Bronchial epithelial cell (primary cell): Measurements from ENCODE around the gene IMP4. TPM values are rescaled to one million over a fixed set of nuclear protein-coding genes. Genes with fewer than 3 reads are reported as not detected.

Source experiments
- DNase-seq: peaks from one replicate; pipeline ENCODE4 v3.0.0-alpha.2; 2010; ENCODE audit warnings: low read depth
- FAIRE-seq: peaks from 2 replicates; lab custom pipeline; 2011; peaks lifted over from hg19 to GRCh38; lab: Jason Lieb, UNC
- H3K27me3 ChIP-seq: 2 replicates; pipeline ENCODE4 v1.5.1; 2011; ENCODE audit warnings: low read length; ENCODE audit not compliant: control insufficient read depth, insufficient read depth
- H3K36me3 ChIP-seq: 2 replicates; pipeline ENCODE4 v1.5.1; 2011; ENCODE audit warnings: low read length; ENCODE audit not compliant: control insufficient read depth, insufficient read depth
- H3K4me3 ChIP-seq: 2 replicates; pipeline ENCODE4 v1.5.1; 2011; ENCODE audit warnings: mild to moderate bottlenecking, low read depth, low read length, control low read depth
- total RNA-seq: library from RNA; depleted of rRNA; stranded (reverse); fragments of >200 nt; gene quantifications from 2 replicates; pipeline ENCODE4 v1.2.1, GENCODE V29; 2014
- TF ChIP-seq, protein P1 (sequence below): IDR thresholded peaks from 2 replicates; pipeline ENCODE4 v1.5.1; 2011; ENCODE audit warnings: mild to moderate bottlenecking, moderate library complexity, low read length, control low read depth, inconsistent platforms; ENCODE audit not compliant: insufficient read depth, severe bottlenecking

The IMP4 gene
- total RNA-seq, 1 donor from 2014 or later, result 173 TPM

DNA sequence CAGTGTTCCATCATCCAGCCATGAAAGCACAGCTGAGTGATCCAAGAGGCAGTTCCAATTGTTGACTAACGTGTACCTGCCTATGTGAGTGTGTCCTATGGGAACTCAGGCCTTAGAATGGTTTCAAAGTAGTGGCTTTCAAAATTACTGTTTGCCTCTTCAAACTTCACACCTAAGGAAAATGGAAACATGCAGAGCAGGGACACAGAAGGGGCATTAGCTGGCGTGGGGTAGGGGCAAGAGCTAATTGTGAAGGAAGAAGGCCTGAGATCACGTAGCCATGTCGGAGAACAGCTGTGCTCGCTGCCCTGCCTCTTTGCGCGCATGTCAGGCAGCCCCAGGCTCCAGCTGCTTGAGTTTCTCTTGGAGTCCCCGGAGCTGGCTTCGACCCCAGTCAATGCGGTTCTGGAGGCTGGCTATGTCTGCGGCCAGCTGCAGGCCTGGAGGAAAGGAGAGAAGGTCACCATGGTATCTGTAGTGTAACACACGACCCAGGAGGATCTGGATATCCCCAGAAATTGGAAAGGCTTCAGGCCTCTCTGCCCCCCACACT is 3.8 kb upstream of the IMP4 start:
- Histone ChIP-seq H3K27me3 (no peaks in the 10 kb centered on the region), H3K4me3 (no peak overlapping the region), H3K36me3 (no peaks in the 10 kb centered on the region)
- TF ChIP-seq, protein P1, sequence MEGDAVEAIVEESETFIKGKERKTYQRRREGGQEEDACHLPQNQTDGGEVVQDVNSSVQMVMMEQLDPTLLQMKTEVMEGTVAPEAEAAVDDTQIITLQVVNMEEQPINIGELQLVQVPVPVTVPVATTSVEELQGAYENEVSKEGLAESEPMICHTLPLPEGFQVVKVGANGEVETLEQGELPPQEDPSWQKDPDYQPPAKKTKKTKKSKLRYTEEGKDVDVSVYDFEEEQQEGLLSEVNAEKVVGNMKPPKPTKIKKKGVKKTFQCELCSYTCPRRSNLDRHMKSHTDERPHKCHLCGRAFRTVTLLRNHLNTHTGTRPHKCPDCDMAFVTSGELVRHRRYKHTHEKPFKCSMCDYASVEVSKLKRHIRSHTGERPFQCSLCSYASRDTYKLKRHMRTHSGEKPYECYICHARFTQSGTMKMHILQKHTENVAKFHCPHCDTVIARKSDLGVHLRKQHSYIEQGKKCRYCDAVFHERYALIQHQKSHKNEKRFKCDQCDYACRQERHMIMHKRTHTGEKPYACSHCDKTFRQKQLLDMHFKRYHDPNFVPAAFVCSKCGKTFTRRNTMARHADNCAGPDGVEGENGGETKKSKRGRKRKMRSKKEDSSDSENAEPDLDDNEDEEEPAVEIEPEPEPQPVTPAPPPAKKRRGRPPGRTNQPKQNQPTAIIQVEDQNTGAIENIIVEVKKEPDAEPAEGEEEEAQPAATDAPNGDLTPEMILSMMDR, result no peak
- DNase-seq, result no peak
- FAIRE-seq, result no peak

DNA sequence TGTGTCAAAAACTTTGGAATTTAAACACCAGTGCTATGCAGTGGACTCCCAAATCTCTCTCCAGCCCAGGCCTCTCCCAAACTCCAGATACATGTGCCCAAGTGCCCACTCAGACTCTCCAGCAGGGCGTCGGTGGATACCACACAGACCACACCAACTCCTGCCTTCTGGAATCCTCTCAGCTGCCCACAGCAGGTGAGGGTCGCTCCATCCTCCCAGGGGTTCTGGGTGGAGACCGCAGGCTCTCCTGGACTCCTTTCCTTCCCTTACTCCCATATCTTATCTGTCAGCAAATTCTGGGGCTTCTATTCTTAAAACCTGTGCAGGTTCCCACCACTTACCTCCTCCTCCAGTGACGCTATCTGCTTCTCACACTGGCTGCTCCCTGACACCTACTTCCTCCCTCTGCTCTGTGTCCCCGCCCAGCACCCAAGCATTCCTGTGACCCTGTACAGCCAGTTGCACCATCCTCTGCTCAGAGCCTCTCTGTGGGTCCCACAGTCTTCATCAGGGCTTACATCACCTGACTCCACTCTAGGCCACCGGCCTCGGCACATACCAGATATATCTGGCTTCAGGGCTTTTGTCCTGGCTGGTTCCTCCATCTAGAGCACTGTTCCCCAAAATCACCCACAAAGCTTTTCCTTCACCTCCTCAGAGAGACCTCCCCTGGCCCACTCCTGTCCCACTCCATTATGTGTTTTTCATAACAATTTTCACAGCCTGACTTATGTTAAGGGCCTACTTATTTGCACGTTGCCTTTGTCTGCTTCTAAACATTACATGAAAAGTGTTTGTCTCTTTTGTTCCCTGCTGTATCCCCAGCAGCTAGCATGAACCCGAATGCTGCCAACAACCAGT is 2.6 kb upstream of the IMP4 start:
- no peaks in the 10 kb centered on the region for H3K27me3 ChIP-seq
- no peak for DNase-seq
- no peak for FAIRE-seq
- peaks cover 4% of the 10 kb centered on the region for H3K36me3 ChIP-seq
- TF ChIP-seq, protein P1, result no peak
- H3K4me3 ChIP-seq, result no peak overlapping the region

DNA sequence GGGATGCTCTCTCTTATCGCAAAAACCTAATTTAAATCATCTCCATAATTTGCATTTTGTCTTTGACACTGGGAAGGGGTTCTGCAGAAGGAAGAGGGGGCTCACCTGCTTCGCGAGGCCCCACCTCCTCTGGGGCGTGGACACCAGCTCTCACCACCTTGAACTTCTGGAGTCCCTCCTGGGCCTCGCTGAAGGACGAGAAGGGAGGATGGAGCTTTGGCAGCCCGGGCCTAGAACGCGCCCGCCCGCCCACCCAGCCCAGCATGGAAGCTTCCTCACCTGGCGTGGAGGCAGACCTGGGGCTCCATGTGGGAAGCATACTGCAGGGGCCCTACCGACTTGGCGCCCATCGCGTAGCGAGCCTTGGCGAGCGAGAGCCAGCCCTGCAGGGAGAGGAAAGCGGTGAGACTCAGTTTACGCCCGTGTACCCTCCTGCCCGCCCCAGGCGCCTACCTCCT is 1.1 kb upstream of the IMP4 start:
- peak; percentile 7 for DNase-seq
- TF ChIP-seq, protein P1, result no peak

DNA sequence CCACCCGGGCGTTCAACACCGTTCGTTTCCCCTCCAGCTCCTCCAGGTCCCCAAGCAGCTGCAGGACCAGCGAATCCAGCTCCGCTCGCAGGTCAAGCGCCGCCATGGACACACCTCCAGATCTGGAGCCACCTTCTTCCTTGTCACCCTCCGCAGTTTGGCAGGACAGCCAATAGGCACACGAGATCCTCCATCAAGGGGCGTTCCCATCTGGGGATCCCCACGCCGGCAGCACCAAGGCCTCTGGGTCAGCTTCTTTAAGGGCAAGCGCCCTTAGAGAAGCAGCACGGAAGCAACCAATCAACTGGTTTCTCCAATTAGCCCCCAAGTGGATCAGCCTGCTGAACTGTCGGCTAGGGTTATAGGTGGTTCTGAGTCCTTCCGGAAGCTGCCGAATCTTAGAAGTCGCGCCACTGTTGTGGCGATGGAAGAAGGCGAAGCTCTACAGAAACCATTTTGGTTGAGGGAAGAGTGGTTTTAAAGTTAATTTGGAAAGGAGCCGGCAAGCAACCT is 621 bp upstream of the IMP4 start:
- Histone ChIP-seq H3K4me3 (peak overlapping the region; percentile 84), H3K27me3 (no peaks in the 10 kb centered on the region), H3K36me3 (peaks cover 18% of the 10 kb centered on the region)
- TF ChIP-seq, protein P1, result no peak
- no peak for FAIRE-seq
- DNase-seq, result peak; percentile 93

More for the DNA sequence above, 1.1 kb upstream of the IMP4 start:
- FAIRE-seq, result no peak
- Histone ChIP-seq H3K4me3 (peak overlapping the region; percentile 84), H3K36me3 (peaks cover 18% of the 10 kb centered on the region), H3K27me3 (no peaks in the 10 kb centered on the region)

DNA sequence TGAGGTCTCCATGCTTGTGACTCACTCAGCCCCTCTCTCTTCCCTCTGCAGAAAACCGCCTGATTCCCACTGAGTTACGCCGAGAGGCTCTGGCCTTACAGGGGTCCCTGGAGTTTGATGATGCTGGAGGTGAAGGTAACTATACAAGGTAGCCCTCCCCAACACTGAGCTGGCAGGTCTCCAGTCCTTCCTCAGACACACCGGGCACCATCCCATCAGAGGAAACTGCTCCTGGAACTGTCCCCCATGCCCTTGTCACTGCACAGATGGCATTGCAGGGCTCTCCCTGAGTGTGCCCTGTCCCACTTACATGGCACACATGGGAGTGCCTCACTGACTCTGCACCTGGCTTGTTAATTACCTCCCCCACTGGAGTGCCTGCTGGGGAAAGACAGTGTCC is 1.9 kb downstream of the IMP4 start:
- Histone ChIP-seq H3K4me3 (no peak overlapping the region), H3K27me3 (no peaks in the 10 kb centered on the region), H3K36me3 (peaks cover 21% of the 10 kb centered on the region)
- no peak for DNase-seq
- TF ChIP-seq, protein P1, result no peak
- no peak for FAIRE-seq
